Fibroblast of skin of left biceps (primary cell): ENCODE results near the gene GPR151.
"Not testable (repeated sequence)": the region's sequence is repeated elsewhere in the genome, so short reads cannot be mapped to it uniquely, and the experiment has no call there.

Source experiments
- DNase-seq, 2 experiments: peaks; one replicate each; pipeline ENCODE4 v3.0.0-alpha.2; 2013; ENCODE audit warnings: low read depth in 2 of 2

The GPR151 gene

DNA sequence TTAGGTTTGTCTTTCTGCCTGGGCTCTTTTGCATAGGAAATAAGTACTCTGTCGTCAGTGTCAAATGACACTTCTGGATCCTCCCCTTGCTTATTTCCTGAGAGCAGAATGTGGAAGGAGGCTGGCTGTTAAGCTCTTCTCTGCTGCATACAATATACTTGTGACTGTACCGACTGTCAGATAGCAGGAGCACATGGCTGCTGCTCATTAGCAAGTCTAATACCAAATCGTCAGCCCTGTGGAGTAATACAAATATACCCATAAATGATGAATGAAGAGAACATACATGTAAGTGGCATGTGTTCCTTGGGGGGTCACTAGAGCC lies at the start of gene GPR151:
Gene GPR151, minus strand, starts transcription at position 40 of the 325 bp plus-strand sequence. CDS start 77 bp downstream, outside the sequence.
- DNase-seq: no peak

DNA sequence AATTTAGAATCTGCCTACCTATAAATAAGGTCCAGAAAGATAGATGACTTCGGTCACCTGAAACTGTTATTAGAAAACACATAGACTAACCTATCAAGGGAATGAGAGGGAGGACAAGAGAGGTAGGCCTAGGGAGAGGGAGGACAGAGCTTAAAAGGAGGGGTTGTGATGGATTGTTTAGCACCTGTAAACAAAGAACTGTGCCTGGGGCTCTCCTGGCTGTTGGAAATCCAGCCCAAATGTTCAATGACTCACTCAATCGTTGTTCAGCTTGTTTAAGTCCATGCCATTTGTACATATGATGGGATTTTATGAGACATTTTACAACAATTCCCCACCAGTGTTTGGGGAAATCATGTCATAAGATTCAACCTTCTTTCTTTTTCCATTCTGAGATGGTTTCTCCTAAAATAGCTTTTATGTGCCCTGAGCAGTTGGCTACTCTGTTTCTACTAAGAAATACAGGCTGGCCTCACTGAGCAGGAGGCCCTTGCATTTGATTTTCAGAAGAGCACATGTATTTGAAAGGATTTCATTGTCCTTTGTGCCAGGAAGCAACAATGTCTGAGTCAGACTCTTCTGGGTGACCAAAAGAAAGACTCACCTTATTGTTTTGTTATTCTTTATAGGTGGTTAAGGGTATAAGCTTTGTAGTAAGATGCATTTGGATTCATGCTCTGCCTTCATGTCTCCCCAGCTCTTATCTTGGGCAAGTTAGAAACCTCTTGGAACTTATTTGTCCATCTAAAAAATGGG lies 48.2 kb upstream of the GPR151 start:
- DNase-seq: no peak

DNA sequence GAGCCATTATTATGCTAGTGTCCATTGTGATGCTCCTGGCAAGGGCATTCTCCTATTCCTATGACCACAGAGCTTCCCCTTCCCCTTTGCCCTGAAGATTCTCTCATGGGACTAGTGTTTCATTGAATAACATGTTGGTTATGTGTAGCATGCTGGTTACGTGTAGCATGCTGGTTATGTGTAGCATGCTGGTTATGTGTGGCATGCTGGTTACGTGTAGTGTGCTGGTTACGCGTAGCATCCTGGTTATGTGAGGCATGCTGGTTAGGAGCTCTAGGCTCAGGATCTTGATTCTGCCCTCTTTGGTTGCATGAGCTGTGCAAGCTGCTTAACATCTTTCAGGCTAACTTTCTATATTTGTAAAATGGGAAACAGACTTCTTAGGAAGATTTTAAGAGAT lies 46.5 kb upstream of the GPR151 start:
- no peak for DNase-seq

DNA sequence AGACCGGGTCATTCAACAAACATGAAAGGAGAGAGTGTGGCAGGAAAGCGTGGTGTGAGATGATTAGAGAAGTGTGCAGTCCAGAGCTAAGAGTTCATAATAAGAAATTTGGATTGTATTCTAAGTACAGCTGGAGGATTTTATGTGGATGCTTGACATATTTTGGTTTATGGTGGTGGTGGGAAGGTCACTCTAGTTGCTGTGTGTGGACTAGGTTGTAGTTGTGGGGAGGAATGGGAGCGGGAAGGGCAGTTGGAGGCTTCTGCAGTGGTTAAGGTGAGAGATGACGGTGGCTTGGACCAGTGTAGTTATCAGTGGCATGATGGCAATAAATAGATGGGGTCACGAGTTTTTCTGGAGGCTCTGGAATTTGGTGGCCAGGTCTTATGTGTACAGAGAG lies 45.7 kb upstream of the GPR151 start:
- DNase-seq: no peak

DNA sequence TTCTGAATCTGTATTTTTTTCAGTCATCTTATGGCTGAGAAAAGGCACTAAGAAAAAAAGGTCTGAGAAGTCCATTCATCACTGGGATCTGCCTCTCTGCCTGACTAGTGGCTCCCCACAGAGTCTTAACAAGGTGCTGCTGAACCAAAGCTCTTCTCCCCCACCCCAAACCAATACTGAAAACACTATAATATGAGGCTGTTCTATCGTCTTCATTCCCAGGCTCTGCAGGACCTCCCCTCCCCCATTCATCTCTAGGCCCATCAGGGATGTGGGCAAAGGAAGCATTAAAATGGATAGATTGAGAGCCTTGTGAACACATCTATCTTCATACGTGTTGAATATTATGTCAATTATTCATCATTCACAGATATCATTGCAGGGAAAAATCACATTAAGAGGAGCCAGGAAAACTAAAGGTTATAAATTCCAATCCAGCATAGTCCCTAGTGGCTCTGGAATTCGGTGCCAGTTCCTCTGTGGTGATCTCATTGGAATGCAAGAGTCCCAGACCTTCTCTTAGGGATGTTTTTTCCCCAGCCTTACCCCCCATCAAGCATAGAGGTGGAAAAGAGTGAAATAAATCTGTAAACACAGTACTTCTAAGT lies 44.3 kb upstream of the GPR151 start:
- DNase-seq: peak; percentile 62 to 73

DNA sequence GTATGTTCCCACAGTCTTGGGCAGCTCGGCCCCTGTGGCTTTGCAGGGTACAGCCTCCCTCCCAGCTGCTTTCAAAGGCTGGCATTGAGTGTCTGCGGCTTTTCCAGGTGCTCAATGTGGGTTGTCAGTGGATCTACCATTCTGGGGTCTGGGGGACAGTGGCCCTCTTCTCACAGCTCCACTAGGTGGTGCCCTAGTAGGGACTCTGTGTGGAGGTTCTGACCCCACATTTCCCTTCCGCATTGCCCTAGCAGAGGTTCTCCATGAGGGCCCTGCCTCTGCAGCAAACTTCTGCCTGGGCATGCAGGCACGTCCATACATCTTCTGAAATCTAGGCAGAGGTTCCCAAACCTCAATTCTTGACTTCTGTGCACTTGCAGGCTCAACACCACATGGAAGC lies 40.9 kb upstream of the GPR151 start:
- not testable (repeated sequence) for DNase-seq

DNA sequence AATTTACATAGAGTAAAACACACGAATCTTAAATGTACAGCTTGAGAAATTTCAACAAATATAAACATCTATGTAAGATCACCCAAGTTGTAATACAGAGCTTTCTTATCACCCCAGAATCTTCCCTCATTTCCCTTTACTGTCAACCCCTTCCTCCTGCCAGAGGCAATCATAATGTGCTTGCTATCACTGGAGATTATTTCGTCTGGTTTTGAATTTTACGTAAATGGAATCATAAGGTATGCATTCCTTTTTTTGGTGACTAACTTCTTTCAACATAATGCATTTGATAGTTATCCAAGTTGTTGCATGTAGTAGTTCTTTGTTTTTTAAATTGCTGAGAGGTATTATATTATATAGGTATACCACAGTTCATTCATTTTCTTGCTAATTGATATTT lies 37.5 kb upstream of the GPR151 start:
- no peak for DNase-seq

DNA sequence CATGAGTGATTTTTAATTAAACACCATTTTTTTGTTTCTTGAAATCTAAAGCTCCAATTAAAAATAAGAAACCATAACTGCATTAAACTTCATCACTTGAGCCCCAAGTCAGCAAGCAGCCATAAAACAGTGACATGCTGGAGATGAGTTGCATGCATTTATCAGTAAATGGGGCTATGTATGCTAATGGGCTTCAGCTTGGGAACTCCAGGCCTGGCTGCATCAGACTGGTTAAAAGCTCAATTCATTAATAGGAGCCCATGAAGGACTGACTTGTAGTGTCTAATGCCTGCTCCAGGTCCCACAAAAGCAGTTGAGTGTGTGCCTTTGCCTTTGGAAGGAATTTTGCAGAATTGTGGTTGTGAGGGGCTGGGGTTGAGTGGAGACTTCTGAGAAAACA lies 33.6 kb upstream of the GPR151 start:
- DNase-seq: no peak

DNA sequence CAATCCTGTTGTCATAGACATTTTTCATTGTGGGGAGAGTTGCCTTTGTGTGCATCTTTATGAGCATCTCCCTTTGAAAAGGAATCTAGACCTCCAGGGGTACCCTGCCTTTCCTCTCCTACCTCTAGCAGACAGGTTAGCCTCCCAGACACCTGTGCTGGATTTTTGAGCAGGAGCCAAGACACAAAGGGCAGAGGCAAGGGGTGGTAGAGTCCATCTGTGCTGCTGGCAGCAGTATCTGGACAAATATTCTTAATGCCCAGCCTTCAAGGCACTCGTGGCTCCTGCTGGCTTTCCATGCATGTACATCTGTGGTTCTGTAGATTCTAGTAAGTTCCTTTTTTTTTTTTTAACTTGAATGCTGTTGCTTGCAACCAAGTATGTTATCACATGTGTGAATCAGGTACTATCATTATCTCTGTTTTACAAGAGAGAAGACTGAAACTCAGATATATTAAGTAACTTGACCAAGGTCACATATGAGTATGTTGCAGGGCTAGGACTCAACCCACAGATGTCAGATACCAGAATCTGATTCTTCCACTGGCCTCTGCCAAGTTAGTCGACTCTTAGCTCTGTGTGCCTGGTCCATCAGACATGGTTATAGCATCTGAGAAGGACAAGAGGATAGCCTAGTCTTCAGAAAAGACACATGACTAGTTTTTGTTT lies 32.9 kb upstream of the GPR151 start:
- DNase-seq: no peak

DNA sequence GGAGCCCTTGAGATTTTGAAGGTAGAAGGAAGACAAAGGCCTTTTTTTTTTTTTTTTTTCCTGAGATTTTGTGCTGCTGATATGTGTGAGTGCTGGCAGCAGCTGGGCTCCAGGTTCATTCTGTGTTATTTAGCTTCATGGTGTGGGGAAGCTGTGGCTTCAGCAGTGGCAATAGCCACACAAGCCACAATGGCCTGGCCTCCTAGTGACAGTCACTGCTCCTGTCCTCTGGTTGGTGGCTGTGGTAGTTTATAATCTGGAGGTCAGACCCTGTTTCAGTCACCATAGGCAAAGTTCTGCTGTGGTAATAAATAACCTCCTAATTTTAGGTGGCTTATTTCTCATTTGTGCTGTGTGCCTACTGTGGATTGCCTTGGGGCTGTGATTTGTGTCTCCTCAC lies 28.2 kb upstream of the GPR151 start:
- DNase-seq: no peak

DNA sequence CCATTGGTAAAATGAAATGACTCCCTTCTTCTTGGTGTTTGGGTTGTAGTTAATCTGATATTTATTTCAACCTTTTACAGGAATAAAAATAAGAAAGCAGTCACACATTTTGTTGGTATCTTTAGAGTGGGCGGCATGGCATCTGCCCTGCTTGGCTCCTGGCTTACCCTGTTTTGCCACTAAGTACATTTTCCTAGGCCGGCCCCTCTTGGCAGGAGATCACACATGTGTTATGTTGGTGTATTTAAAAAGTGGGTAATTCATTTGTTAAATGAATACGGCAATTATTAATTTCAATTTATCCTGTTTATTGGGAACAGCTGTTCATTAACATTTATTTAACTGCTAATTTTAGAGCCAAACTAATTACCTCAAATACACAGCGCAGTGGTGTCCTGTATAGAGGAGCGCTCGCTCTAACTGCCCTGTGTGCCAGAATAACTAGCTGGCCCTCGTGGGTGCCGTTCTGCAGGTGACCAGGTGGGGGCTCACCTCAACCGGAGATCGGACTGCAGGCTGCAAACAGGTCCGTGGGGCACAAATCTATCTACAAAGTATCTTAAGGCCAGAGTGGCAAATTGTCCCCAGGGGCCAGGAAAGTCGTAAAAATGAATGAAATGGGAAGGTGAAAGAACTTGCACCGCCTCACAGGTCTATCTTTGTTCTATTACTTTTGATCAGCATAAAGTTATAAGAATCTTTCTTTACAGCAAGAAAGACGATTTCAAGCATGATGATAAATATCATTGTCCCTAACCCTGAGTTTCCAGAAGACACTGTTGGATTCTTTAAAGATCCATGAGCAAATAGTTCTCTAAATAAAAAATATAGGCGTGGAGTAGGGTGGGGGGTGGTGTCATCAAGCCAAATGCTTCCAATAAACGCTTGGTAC lies 26.2 kb upstream of the GPR151 start:
- no peak for DNase-seq

DNA sequence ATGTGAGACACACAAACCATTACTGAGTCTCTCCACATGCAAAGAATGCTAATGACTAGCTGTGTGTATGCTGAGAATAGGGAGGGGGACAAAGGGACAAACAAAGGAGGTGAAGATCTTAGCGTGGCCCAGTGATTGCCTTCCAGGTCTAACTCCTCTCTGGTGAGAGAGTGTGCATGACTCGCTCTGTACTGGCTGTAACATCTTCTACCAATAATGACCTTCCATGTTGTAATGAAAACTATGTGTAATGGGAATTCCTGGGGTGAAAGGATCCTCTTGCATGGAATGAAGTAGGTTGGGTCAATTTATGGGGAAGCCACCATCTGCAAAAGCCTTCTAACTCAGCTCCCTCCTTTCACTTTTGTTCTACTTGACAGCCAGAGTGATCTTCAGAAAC lies 24.4 kb upstream of the GPR151 start:
- DNase-seq: no peak

DNA sequence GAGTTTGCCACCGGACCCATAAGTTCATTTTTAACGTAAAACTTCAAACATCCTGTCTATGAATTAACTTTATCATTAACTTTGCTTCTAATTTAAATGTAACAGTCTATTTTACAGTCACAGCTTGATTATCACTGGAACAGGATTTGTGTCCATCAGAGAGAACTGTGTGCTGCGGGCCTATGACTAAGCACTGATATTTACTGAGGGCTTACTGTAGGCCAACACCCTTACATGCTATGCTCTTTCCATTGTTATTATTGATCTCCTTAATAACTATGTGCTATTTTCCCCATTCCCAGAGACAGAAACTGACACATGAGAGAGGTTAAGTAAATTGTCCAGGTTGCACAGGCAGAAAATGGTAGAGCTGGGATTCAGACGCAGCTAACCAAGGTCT lies 24.0 kb upstream of the GPR151 start:
- DNase-seq: no peak

DNA sequence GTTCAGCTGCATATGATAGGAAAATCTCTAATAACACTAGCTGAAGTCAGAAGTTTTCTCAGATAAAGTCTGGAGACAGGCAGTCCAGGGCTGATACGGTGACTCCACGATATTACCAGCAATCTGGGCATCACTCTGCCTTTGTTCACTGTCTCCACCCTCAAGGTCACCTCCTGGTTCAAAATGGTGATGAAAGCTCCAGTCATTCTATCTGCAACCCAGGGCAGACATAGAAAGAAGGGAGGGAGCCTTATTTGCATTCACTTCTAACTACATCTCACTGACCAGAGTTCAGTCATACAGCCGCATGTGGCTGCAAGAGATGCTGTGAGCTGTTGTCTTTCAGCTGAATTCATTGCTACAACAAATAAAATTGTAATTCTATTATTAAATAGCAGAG lies 22.4 kb upstream of the GPR151 start:
- DNase-seq: no peak

DNA sequence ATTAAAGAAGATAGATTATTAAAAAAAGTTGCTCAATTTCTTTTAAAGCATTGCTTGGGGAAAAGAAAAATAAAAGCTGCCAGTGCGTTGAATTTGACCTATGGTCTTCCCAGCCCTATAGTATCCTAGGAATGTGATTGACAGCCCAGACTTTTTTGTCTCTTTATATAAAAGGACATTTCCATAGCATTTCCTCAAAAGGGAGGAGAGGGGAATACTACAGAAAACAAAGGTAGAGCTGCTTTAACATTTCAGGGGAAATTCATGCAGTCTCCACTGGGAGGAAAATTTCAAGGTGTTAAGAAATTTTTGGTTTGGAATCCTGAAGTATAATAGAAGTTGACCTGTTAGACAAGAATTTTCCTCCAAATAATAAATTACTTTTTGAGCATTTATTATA lies 17.9 kb upstream of the GPR151 start:
- DNase-seq: no peak

DNA sequence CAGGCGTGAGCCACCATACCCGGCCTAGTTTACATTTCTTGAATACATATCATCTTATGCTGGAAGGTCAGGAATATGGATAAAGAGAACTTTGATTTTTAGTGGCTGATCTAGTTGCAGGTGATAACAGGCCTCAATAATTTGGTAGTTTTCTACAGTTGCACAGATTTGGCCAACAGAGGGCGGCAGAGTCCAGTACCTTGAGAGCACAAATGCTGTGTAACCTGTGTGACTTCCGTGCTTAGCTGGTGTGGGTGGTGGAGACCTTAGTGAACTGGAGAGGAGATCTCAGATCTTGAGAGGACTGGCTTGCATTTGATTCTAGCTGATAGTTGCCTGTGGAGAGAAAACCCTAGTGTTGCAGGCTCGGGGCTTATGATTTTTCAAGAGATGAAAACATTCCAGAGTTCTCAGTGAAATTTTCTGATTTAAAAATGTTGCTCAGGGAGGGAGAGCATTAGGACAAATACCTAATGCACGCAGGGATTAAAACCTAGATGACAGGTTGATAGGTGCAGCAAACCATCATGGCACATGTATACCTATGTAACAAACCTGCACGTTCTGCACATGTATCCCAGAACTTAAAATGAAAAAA lies 17.4 kb upstream of the GPR151 start:
- peak; percentile 5 to 12 for DNase-seq

DNA sequence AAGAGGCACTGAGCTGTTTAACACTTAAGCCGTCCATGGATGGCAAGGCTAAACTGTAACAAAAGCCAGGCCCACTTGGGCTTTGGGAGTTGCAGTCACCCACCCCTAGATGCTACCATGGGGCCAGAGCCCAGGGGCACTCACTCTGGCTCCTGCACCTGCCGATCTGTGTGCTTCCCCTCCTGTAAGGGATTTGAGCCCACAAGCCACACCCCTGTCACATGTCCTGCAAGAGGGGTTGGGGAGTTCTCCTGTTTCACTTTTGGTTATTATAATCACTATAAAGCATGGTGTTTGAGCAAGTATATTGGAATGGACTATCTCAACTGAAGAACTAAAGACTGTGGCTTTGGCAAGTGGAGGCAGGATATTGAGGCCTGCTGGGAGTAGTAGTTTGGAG lies 14.0 kb upstream of the GPR151 start:
- DNase-seq: no peak

DNA sequence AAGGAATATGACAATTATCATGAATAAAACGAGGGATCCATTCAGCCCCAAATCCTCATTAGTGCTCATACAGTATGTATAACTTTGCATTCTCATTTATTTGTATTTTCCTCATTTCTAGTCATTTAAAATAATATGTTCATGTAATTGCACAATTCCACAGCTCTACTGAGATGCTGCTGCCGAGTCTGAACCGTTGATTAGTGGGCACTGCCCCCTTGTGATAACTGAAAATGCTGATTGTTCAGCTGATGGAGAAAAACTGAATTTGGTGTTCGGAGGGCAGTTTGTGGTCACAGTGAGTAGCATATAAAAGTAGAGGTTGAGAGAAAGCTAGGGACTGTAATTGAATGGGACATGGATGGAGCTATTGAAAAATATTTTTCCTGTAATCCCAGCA lies 12.2 kb upstream of the GPR151 start:
- DNase-seq: no peak

DNA sequence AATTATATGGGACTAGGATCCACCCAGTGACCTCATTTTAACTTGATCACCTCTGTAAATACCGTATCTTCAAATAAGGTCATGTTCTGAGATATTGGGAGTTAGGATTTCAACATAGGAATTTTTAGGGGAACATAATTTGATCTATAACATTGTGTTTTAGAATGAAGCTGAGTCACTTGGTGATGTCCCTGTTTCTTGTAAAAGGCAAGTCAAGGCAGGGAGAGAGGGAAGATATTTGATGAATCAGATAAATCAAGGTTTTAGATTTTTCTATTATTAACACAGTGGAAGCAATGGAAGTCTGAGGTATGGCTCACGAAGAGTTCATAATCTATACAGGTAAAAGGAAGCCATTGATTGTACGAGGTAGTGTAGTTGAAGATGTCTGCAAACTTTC lies 11.8 kb upstream of the GPR151 start:
- no peak for DNase-seq

DNA sequence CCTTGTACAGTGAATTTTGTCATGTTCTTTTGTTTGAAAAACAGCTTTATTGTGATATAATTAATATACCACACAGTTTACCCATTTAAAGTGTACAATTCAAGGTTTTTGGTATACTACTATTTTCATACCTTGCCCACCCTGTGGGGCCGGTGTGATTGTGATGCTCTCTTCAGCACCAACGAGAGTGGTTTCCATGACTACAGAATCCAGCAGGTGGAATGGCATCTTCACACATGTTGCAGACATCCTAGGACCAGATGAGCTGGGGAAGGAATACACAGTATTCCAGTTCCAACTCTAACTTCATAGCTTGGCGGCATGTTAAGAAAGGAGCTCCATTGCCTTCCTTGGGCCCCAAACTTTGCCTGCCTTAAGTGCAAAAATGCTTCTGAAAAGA lies 7.7 kb upstream of the GPR151 start:
- DNase-seq: no peak

DNA sequence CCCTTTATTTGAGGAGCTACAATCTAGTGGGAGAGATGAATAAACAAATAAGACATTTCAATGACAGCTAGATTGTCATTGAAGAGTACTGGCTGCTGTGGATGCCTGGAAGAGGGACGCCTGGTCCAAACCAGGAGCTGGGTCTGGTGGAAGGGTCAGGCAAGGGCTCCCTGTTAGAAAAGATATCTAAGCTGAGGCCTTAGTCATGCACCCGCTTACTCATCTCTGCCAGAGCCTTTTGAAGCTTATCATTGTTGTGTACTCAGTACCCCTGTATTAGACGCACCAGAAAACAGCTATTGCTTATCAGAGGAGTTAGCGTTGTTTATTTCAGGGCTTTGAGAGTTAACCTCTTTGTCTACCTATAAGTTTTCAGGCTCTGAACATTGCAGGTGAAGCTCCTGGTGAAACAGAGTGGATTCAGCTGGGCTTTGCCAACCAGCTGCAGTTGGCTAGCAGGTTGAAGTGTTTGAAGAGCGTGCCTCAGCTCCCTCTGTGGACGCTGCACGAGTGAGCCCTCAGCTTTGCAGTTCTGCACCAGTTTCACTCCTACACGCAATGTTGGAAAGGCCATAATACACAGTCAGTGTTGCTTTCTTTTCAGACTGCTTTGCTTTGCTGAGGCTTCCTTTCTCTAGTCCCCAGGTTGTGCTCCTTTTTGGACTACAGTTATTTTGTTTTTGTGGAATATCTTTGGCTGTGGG lies 5.6 kb upstream of the GPR151 start:
- DNase-seq: no peak
